ENCODE measurements around the gene APCDD1L.
"Not testable (repeated sequence)": the region's sequence is repeated elsewhere in the genome, so short reads cannot be mapped to it uniquely, and the experiment has no call there.

Gene APCDD1L

DNA sequence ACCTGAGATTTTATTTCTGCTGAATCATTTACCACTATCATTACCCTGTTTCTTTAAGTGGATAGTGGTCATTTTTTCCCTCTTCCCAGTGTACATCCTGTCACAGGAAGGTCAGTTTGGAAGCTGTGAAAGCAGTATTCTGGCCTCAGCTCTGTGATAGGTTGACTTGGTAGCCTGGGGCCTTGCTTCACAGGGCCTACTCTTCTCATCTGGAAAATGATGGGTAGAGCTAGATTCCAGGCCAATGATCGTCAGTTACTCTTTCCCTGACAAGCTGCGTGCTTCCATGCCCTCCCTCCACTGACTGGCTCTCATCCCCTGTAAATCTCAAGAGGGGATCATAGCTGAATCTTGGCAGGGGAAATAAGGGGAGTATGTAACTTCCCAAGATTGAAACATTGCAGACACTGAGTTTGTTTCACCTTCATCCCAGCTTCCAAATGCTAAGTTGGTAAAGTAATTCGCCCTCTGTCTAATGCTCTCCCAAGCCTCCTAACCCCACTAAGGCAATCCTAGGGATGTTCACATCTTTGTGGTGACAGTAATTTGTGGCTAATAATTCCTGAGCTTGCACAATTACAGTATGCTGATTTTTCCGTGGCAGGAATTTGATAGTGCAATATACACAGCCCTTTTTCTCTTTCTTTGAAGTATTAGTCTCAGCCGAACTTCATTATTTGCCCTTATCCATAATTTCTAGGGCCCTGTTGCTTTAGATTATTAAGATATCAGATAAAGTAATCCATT is 75.0 kb downstream of the APCDD1L start:
- no peak for DNase-seq (ENCODE audit: low read depth)

DNA sequence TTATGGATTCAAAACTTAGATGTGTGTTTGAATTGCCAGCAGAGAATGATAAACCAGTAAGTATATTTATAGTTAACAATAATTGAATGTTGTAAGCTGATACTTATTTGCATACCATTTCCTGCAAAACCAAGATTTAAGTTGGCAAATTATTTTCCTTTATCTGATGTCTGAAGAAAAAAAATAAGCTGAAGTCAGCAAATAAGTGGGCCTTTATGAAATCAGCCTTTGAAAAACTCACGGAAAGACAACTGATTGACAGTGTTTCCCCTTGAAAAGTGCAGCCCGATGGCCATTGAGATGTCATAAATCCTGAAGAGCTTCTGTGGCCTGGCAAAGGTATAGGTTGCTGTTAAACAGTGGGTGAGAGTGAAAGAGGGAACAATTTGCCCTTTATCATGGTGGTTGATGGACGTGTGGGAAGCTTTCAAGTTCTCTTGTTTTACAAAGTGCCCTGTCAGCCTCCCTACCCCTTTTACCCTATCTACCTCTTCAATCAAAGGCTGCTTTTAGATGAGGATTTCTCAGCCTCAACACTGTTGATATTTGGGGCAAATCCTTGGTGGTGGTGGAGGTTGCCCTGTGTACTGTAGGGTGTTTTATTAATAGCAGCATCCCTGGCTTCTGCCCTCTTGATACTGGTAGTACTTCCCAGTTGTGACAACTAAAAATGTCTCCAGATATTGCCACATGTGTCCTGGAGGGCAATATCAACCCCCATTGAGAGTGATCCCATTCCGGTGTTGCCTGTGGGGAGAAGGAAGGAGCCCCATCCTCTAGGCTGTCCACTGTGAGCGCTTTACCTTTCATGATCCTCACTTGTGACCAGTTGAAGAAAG is 76.0 kb downstream of the APCDD1L start:
- no peak for DNase-seq (ENCODE audit: low read depth)

DNA sequence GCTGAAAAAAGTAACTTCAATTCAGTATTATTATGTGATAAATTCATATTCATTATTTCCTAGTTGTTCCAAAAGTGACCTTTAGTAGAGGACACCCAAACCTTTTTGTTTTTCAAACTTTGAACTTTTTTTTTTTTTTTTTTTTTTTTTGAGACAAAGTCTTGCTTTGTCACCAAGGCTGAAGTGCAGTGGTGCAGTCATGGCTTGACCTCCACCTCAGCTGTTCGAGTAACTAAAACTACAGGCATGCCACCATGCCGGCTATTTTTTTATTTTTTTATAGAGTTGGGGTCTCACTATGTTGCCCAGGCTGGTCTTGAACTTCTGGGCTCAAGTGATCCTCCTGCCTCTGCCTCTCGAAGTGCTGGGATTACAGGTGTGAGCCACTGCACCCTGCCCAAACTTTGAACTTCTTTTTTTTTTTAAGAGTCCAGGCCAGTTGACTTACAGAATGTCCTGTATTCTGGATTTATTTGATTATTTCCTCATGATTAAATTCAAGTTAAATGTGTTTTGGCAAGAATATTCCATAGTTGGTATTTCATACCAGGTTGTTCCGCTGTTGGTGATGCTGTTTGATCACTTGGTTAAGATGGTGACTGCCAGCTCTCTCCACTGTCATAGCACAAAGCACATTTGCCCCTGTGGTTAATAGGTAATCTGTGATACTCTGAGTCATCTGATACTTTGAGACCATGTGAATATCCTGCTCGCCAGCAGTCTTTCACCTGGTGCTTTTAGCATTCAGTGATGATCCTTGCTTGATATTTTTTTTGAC is 78.1 kb downstream of the APCDD1L start:
- DNase-seq (ENCODE audit: low read depth) = no peak

DNA sequence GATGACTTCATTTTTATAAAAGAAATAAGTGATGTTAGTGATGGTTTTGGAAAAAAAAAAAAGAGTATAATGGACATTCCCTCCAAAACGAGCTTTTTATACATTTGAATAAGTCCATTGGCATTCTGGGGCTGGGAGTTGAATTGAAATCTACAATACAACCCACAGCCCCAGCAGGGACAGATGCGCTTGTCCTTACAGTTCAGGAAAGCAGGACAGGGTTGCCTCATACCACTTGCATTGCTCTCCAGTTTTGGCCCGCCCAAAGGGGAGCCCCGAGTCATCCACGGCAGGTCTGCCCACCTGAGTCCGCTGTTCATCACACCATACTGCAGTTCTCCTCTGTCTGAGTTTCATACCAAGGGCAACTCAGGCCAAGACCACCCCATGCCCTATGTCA is 80.0 kb downstream of the APCDD1L start:
- DNase-seq (ENCODE audit: low read depth) = no peak

DNA sequence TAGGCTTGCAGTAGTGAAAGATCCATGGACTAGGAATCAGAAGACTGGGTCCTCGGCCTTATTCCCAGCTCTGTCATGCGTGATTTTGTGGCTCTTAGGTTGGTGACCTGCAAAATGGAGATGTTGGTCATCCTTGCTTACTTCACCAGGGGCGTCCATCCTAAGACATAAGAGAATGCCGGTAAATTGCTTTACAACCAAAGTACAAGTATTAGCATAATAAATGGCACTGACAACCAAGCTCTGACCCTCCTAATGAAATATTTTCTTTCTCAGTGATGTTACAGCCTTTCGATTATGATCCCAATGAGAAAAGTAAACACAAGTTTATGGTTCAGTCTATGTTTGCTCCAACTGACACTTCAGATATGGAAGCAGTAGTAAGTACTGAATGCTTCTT is 80.9 kb downstream of the APCDD1L start:
- DNase-seq (ENCODE audit: low read depth) = no peak

DNA sequence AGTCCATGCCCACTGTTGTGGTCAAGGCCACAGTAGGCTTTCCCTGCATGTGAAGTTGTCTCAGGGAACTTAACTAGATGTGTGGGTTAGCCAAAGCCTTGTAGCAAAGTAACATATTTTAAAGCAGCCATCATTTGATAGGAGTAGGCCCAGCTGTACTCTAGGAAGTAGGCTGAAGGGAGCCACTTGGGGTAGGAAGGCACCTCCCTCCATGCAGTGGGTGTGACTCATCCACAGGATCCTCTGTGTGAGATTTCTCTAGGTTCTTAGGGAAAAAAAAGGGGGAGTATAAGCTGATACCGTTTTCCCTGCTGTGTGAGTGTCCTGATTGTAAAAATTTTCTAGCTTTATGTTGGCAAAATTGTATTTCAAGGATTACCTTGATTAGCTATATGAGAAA is 81.4 kb downstream of the APCDD1L start:
- no peak for DNase-seq (ENCODE audit: low read depth)

DNA sequence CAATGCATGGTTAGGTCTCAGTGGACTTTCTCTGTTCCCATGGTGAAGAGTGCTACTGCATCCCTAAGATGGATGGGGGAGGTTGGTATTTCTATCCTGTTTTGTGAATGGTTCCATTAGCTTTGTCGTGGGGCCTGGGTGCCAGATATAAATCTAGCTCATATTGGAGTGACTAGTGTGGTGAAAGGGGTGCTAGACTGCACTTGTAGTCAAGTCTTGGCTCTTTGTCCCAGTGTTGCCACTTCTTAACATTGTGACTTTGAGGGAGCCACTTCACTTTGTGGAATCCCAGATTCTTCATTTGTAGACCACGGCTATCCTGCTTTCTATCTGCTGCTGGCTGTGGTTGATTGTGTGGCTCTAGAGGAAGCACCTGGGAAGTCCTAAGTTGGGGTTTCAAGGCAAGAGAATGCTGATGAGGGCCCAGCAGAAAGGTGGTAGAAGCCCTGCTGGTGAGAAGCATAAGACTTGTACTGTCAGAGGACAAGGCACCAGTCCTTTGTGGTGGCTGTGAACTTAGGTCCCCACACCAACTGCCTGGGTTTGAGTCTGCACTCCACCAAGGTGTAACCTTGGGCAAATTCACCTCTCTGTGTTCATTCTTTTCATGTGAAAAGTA is 82.1 kb downstream of the APCDD1L start:
- DNase-seq (ENCODE audit: low read depth) = no peak

DNA sequence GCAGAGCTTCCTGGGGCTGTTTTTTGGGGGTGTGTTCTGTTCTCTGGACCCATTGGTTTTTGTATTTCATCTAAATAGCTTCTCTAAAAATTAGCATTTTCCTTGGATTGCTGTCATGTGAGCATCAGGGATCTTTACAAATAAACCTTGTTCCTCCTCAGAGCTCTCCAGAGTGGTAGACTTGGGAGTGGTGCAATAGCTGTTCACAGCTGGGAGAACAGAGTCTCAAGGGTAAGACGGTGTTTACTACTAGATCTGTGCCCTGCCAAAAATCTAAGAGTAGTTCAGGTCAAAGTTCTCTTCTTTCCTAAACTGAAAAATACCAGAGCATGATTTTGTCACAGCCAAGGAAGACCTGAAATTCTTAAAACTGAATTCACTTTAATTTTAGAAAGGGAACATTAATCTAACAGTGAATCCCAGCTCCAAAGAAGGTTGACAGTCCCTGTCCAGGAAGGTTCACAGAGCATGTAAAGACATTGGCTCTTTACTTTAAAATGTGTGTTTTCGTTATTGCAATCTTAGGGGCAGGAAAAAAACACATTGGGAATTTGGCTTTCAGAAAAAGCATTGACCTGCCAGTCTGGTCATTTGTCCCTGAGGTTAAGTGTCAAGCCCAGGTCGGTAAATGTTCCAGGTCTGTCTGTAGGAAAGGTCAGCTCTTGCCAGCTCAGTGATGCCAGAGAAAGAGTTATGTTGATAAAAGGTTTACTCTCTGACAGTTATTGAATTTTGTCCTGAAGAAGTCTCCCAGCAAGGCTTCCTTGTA is 82.8 kb downstream of the APCDD1L start:
- DNase-seq (ENCODE audit: low read depth) = no peak

DNA sequence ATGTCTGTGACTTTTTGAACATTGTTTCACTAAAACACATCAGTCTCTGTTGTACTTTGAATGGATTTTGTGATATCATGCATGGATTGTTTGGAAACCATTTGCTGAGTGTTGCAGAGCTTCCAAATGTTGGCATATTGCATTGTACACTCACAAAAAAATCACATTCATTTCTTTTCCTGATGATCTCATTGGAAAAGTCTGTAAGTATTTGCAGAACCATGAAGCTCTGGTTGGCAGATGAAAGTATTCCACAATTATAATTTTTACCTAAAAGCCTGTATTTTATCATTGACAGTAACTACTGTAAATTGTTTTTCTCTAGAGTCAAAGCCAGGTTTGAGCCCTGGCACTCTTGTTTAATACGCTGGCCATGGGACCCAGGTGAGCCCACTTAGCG is 84.1 kb downstream of the APCDD1L start:
- no peak for DNase-seq (ENCODE audit: low read depth)

DNA sequence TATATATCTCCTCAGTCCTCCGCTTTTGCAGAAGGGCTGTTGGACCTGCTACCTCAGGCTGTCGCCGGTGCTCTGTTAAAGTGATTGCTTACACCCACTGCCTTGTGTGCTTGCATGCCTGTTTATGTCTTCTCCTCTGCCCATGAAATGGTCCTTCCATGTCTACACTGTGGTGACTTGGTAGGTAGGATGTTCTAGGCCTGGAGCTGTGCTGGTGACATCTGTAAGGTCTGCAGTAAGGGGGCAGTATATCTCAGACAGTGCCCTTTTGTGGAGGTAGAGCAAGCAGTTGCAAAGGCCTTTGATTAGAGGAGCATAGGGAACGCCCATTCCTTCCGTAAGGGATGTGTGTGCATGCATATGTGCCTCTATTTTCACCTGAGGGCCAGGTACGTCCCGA is 85.9 kb downstream of the APCDD1L start:
- DNase-seq (ENCODE audit: low read depth) = no peak

DNA sequence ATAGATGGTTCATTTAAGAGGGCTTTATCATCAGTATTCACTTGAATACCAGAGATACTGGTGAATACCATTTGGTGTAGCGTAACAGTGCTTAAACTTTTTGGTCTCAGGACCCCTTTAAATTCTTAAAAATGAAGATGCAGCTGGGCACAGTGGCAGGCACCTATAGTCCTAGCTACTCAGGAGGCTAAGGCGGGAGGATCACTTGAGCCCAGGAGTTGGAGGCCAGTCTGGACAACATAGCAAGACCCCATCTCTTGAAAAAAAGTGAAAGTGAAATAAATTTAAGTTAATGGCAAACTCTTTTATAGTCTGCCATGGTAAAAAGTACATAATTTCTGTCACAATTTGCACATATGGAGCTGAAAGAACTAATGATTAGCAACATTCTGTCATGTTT is 86.8 kb downstream of the APCDD1L start:
- DNase-seq (ENCODE audit: low read depth) = no peak

DNA sequence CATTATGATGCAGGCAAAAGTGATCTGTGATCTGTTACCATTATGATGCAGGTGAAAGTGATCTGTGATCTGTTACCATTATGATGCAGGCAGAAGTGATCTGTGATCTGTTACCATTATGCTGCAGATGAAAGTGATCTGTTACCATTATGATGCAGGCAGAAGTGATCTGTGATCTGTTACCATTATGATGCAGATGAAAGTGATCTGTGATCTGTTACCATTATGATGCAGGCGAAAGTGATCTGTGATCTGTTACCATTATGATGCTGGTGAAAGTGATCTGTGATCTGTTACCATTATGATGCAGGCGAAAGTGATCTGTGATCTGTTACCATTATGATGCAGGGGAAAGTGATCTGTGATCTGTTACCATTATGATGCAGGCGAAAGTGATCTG is 87.6 kb downstream of the APCDD1L start:
- DNase-seq (ENCODE audit: low read depth) = not testable (repeated sequence)

DNA sequence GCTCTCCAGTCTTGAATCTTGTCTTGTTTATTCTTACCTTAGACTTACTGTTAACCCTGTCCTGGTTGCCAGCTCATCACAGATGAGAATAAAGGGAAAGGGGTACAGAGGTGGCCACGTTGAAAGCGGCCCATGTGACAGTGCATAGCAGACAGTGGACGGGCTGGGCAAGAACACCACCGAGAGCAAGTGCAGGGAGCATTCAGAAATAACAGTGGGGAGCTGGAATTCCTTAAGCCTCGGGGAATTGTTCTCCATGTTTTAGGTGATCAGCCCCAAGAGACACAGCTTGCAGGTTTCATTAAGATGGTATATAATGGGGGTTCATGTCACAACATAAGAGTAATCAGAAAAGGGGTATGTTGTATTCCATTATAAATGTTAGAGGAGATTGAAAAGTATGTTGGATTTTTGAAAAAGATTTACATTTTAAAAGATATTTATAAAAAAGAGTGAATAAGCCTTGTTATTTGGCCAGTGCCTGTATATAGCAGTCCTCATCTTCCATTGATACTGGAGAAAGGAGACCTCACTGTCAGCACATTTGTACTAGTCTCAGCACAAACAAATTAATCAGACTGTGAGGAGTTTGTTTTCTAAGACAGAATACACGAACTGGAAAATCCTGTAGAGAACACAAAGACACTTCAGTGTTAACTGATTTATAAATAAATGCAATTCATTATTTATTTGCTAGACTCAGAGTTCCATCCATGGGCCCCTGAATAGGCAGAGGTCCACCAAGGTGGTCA is 90.8 kb downstream of the APCDD1L start:
- no peak for DNase-seq (ENCODE audit: low read depth)

DNA sequence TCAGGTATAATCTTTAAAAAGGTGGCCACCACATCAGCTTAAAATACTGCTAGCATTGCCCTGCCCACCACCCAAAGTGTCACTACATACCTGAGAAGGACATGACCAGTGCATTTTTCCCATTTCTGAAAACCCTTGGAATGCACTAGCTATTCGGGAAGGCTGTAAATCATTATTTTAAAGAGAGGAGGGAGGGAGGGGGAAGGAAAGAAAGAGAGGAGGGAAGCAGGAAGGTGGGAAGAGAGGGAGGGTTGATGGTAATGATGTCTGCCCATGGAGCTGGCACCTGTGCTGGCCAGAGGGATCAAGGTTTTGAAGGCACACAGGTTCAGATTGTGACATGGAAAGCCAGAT is 93.7 kb downstream of the APCDD1L start:
- no peak for DNase-seq (ENCODE audit: low read depth)

DNA sequence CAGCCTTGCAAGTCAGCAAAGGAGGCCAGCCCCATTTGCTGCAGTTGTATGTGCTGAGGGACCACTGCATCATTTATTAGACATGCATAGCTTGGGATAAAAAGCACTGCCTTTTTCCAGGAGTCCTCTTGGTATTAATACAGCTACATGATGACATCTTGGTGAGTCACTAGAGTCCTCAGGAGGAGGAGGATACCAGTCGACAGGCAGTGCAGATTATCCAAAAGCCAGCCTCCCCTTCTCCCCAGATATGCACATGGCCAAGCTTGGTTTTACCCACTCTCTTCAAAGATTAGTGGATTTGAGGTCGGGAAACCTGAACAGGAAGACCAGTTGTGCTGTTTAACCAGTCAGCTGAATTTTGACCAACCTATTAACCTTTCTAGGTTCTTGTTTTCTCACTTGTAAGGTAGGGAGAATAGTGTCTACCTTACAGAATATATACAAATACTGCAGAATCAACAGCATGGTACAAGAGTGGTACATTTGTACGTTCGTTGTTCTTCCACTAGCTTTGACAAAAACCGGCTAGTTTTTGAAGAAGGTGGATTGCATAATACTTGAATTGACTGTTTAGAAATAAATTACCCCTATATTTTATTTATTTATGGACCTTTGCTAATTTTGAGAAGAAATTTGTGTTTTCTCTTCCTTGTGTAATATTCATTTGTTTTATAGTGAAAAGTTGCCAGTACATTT is 94.3 kb downstream of the APCDD1L start:
- no peak for DNase-seq (ENCODE audit: low read depth)

DNA sequence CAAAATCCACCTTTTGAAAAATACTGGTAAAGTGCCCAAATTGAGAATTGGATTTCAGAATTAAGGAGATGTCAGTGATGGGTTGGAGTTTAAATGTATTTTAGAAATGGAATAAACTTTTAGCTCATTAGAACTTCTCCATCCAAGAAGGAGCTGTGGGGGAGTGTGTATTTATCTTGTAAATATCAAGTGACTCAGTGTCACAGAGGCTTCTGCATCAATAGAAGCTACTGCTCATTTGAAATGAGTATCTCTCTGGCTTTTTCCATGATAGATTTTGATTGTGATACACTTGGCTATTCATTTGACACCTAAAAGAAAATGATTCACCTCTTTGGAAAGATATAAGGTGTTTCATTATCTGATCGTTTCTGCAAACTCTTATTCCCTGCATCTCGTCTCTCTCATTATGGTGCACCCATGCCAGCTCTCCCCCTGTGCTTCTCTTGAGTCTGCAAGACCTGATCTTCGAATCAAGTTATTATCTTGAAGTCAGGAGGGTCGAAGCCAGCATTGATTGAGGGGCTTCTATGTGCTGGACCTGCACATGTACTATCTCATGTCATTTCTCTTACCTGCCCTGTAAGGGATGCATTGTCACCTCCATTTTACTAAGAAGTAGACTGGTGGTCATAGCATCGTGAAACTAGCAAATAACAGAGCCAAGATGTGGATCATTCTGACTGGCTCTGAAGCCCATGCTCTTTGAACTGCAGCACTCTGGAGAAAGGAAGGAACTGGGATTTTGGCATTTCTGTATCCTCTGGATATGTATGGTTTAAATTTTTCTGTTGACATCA is 96.0 kb downstream of the APCDD1L start:
- no peak for DNase-seq (ENCODE audit: low read depth)

DNA sequence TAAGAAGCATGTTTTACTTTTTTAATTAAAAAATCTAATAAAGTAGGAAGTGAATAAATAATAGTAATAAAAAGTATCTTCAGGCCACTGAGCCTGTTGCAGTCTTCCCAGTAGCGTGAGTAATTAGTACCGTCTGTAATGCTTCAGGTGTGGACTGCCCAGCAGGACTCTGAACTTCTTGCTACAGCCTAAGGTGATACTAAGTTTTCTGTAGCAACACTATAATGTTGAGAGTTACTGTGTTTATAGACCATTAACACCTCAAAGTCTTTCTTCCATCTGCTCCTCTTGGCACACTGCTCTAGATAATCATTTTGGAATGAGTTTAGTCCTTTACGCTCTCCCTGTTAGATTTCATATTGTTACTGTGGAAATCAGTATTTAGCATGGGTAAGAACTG is 97.8 kb downstream of the APCDD1L start:
- DNase-seq (ENCODE audit: low read depth) = no peak

DNA sequence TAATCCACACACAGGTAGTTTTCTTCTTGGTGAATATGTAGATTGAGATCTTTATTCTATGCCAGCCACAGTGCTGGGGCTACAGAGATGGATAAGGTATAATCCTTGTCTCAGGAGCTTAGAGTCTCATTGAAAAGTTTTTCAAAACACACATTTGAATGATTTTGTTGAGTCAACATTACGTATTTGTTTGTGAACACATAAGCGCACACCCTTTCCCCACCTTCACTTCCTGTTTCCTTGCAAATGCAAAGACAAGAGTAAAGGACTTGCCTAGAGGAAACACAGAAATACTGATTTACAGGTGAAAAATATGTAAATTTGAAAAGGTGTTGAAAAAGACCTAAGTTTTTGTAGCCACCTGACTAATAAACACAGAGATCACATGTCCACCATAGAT is 98.4 kb downstream of the APCDD1L start:
- DNase-seq (ENCODE audit: low read depth) = no peak

DNA sequence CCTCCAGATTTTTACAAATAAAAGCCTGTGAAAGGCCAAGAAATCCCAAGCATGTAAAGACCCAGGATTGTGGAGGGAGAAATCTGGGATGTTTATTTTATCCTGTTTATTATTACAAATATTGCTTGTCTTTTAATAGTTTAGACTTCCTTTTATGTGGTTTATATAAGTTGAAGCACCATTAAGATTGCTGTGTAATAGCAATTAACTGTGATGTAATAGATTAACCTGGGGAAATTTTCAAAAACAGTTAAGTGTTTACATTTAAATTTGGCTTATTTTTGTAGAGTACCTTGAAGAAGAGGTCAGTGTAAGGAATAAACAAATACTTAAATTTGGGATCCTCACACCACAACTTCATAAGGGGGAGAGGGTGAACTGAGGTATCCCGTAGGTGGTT is 99.1 kb downstream of the APCDD1L start:
- DNase-seq (ENCODE audit: low read depth) = no peak

Data from activated gamma-delta T cell treated with anti-CD3 and anti-CD28 coated beads, Interleukin-2, amount 50 U/mL, for 16 hours (primary cell).